Liver (tissue), 9 donors: ENCODE measurements around the gene NKAPD1. TPM values are rescaled to one million over a fixed set of nuclear protein-coding genes. Genes with fewer than 3 reads are reported as not detected.

Experiments used
- DNase-seq: peaks from one replicate; pipeline ENCODE4 v3.0.0-alpha.2; 2017; ENCODE audit warnings: low spot score
- H3K27ac ChIP-seq, 2 donors: one replicate each; pipeline ENCODE4 v1.7.0; 2013; ENCODE audit warnings: inconsistent platforms in 2 of 2, low read length in 2 of 2, control low read depth in 1 of 2, low read depth in 1 of 2, mild to moderate bottlenecking in 1 of 2
- H3K27me3 ChIP-seq, 4 donors: one replicate each; pipeline versions ENCODE4 v1.6.1 to v1.7.0; 2013; ENCODE audit warnings: low read length in 3 of 4, inconsistent platforms in 1 of 4, mild to moderate bottlenecking in 1 of 4, moderate library complexity in 1 of 4; ENCODE audit not compliant: control insufficient read depth in 4 of 4, insufficient read depth in 4 of 4
- H3K36me3 ChIP-seq, 4 donors: one replicate each; pipeline versions ENCODE4 v1.6.1 to v1.7.0; 2013; ENCODE audit warnings: low read length in 3 of 4, mild to moderate bottlenecking in 3 of 4, low read depth in 1 of 4, moderate library complexity in 1 of 4; ENCODE audit not compliant: control insufficient read depth in 4 of 4, insufficient read depth in 3 of 4
- H3K4me1 ChIP-seq, 4 donors: one replicate each; pipeline versions ENCODE4 v1.6.1 to v1.7.0; 2013; ENCODE audit warnings: low read length in 3 of 4, mild to moderate bottlenecking in 3 of 4, moderate library complexity in 1 of 4; ENCODE audit not compliant: control insufficient read depth in 4 of 4, insufficient read depth in 4 of 4
- H3K4me3 ChIP-seq, 3 donors: one replicate each; pipeline versions ENCODE4 v1.6.1 to v1.7.0; 2013; ENCODE audit warnings: low read length in 3 of 3, control low read depth in 1 of 3, low read depth in 1 of 3, mild to moderate bottlenecking in 1 of 3
- H3K9ac ChIP-seq, 2 donors: one replicate each; pipeline ENCODE4 v1.7.0; 2013; ENCODE audit warnings: low read length in 2 of 2, mild to moderate bottlenecking in 2 of 2, moderate library complexity in 2 of 2, control low read depth in 1 of 2, low read depth in 1 of 2
- H3K9me3 ChIP-seq, 4 donors: one replicate each; pipeline versions ENCODE4 v1.6.1 to v1.7.0; 2013; ENCODE audit warnings: low read length in 3 of 4; ENCODE audit not compliant: control insufficient read depth in 4 of 4
- ATF3 ChIP-seq: IDR thresholded peaks from 2 replicates; pipeline ENCODE4 v1.6.1; 2016; ENCODE audit warnings: antibody characterized with exemption
- CTCF ChIP-seq: fragments of 150-350 bp; IDR thresholded peaks from 2 replicates; pipeline ENCODE4 v1.5.1; 2017; ENCODE audit warnings: improper control_type of control experiment, low read depth, low read length; ENCODE audit not compliant: missing input control
- EGR1 ChIP-seq, 2 donors: IDR thresholded peaks; 2 replicates each; pipeline ENCODE4 v1.6.1; 2016 to 2018; ENCODE audit warnings: antibody characterized with exemption in 2 of 2, low read depth in 2 of 2
- FOXA1 ChIP-seq: IDR thresholded peaks from 2 replicates; pipeline ENCODE4 v1.6.1; 2016; ENCODE audit warnings: antibody characterized with exemption
- FOXA2 ChIP-seq: IDR thresholded peaks from 2 replicates; pipeline ENCODE4 v1.6.1; 2016; ENCODE audit warnings: antibody characterized with exemption
- GABPA ChIP-seq, 2 donors: IDR thresholded peaks in 1 of 2; conservative IDR thresholded peaks in 1 of 2; 2 replicates each; pipeline ENCODE4 v1.6.1; 2016; ENCODE audit warnings: antibody characterized with exemption in 2 of 2, mild to moderate bottlenecking in 1 of 2, moderate library complexity in 1 of 2
- HNF4A ChIP-seq, 2 donors: conservative IDR thresholded peaks; 2 replicates each; pipeline ENCODE4 v1.6.1; 2016; ENCODE audit warnings: antibody characterized with exemption in 2 of 2, mild to moderate bottlenecking in 2 of 2
- HNF4G ChIP-seq: IDR thresholded peaks from 2 replicates; pipeline ENCODE4 v1.6.1; 2016; ENCODE audit warnings: antibody characterized with exemption
- JUND ChIP-seq, 2 donors: IDR thresholded peaks; 2 replicates each; pipeline ENCODE4 v1.6.1; 2016; ENCODE audit warnings: antibody characterized with exemption in 2 of 2
- MAX ChIP-seq: IDR thresholded peaks from 2 replicates; pipeline ENCODE4 v1.6.1; 2016; ENCODE audit warnings: antibody characterized with exemption
- NR2F2 ChIP-seq: IDR thresholded peaks from 2 replicates; pipeline ENCODE4 v1.6.1; 2016; ENCODE audit warnings: antibody characterized with exemption
- RAD21 ChIP-seq, 2 donors: IDR thresholded peaks; 2 replicates each; pipeline ENCODE4 v1.6.1; 2016; ENCODE audit warnings: antibody characterized with exemption in 2 of 2, mild to moderate bottlenecking in 2 of 2
- RXRA ChIP-seq, 2 donors: IDR thresholded peaks; 2 replicates each; pipeline ENCODE4 v1.6.1; 2017 to 2018; ENCODE audit warnings: antibody characterized with exemption in 2 of 2, mild to moderate bottlenecking in 1 of 2
- SP1 ChIP-seq: IDR thresholded peaks from 2 replicates; pipeline ENCODE4 v1.6.1; 2018; ENCODE audit warnings: antibody characterized with exemption, mild to moderate bottlenecking
- TAF1 ChIP-seq: conservative IDR thresholded peaks from 2 replicates; pipeline ENCODE4 v1.6.1; 2016; ENCODE audit warnings: antibody characterized with exemption, mild to moderate bottlenecking
- YY1 ChIP-seq: IDR thresholded peaks from 2 replicates; pipeline ENCODE4 v1.6.1; 2016; ENCODE audit warnings: antibody characterized with exemption, mild to moderate bottlenecking
- ZBTB33 ChIP-seq: IDR thresholded peaks from 2 replicates; pipeline ENCODE4 v1.6.1; 2016; ENCODE audit warnings: antibody characterized with exemption
- WGBS: extraction: QIAGEN DNeasy Blood & Tissue Kit; methylation state at CpG from one replicate; pipeline ENCODE4 v1.1.7; 2013; 5-methylcytosine and 5-hydroxymethylcytosine counted together
- polyA plus RNA-seq, 2 donors: library from polyadenylated mRNA; stranded (reverse) in 1 of 2; unstranded in 1 of 2; fragments of 200-250 nt in 1 of 2; fragments of >200 nt in 1 of 2; fragmentation: Nextera tagmentation in 1 of 2; extraction: Ambion mirVana in 1 of 2; gene quantifications; one replicate each; pipeline versions ENCODE4 v1.2.1 to v1.2.3, GENCODE V29; 2013 to 2015
- total RNA-seq, 2 donors: library from RNA; depleted of rRNA; stranded (reverse); fragments of >200 nt; gene quantifications; one replicate each; pipeline ENCODE4 v1.2.3, GENCODE V29; 2014
- donor health status: healthy.
- donor health status: healthy.
- donor health status: healthy.
- donor health status: healthy.
- donor health status: healthy.

The NKAPD1 gene
- total and polyA plus RNA-seq, 4 donors: 5.3 to 11.2 (median 7.4) TPM

GRCh38 chr11:112113539-112114457, 39.7 kb downstream of the NKAPD1 start:
- TF ChIP-seq RAD21 (IDR thresholded peaks at IDR 0.05) (peak; percentile 79 to 84), TAF1 (no peak), CTCF (peak; percentile 63)
- H3K9ac ChIP-seq: peak overlapping the region in 1 of 2 donors; percentile 56
- no peak overlapping the region for H3K27ac ChIP-seq
- no peaks in the 10 kb centered on the region for H3K27me3 ChIP-seq
- peaks cover 0 to 3% (median 1%) of the 10 kb centered on the region in 4 donors for H3K4me1 ChIP-seq
- no peak overlapping the region for H3K4me3 ChIP-seq
- no peak for DNase-seq
- 52% methylated on average over 6 of the region's 6 CpGs for WGBS
- H3K36me3 ChIP-seq: peaks cover 0 to 2% (median 0%) of the 10 kb centered on the region in 4 donors
- no peaks in the 10 kb centered on the region for H3K9me3 ChIP-seq

GRCh38 chr11:112114460-112114859, 40.4 kb downstream of the NKAPD1 start:
- Histone ChIP-seq H3K4me1 (peaks cover 0 to 3% (median 1%) of the 10 kb centered on the region in 4 donors), H3K27me3 (no peaks in the 10 kb centered on the region), H3K9ac (no peak overlapping the region), H3K4me3 (no peak overlapping the region), H3K36me3 (no peaks in the 10 kb centered on the region), H3K9me3 (no peaks in the 10 kb centered on the region), H3K27ac (no peak overlapping the region)
- DNase-seq: no peak
- 88% methylated on average over 2 of the region's 2 CpGs for WGBS
- TF ChIP-seq YY1: no peak
- TF ChIP-seq HNF4G: no peak
- TF ChIP-seq ZBTB33: no peak
- no peak for TF ChIP-seq JUND (IDR thresholded peaks at IDR 0.05)
- no peak for TF ChIP-seq ATF3
- no peak for TF ChIP-seq FOXA2
- TF ChIP-seq TAF1: no peak
- TF ChIP-seq SP1: no peak
- no peak for TF ChIP-seq EGR1 (IDR thresholded peaks at IDR 0.05; ENCODE audit: low read depth in 2 of 2)
- no peak for TF ChIP-seq NR2F2
- TF ChIP-seq HNF4A (conservative IDR thresholded peaks at IDR 0.05): no peak
- TF ChIP-seq RXRA (IDR thresholded peaks at IDR 0.05): no peak
- no peak for TF ChIP-seq MAX
- no peak for TF ChIP-seq FOXA1
- no peak for TF ChIP-seq GABPA (IDR thresholded peaks at IDR 0.05 in 1 of 2, conservative IDR thresholded peaks at IDR 0.05 in 1 of 2)
- TF ChIP-seq RAD21 (IDR thresholded peaks at IDR 0.05): no peak
